ENCODE results near the gene PECR.
"Not testable (repeated sequence)": the region's sequence is repeated elsewhere in the genome, so short reads cannot be mapped to it uniquely, and the experiment has no call there.

PECR gene

DNA sequence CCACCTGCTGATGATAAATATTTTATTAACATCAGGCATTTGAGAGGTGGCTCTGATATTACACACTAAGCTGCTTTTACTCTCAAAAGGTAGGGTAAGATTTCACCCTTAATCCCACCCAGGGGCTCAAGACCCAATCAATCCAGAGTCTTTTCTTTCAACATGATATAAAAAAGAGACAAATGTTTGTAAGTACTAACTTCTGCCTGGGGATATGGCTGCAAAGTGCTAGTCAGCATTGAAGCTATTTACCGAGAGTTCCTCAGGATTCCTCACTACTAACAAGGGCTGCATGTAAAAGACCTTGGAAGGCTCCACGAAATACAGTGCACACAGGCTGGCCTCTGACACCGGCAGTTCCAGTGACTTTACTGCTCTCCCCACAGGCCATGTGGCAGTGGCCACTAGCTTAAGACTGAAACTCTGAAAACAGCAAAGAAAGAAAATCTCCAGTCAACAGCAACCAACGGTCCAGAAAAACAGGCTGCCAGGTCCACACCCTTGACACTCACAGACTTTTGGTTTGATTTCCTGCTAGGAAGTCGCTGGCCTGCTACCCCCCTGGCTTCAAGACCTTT is 79.4 kb downstream of the PECR start:
- no peak for DNase-seq (ENCODE audit: low read depth)

DNA sequence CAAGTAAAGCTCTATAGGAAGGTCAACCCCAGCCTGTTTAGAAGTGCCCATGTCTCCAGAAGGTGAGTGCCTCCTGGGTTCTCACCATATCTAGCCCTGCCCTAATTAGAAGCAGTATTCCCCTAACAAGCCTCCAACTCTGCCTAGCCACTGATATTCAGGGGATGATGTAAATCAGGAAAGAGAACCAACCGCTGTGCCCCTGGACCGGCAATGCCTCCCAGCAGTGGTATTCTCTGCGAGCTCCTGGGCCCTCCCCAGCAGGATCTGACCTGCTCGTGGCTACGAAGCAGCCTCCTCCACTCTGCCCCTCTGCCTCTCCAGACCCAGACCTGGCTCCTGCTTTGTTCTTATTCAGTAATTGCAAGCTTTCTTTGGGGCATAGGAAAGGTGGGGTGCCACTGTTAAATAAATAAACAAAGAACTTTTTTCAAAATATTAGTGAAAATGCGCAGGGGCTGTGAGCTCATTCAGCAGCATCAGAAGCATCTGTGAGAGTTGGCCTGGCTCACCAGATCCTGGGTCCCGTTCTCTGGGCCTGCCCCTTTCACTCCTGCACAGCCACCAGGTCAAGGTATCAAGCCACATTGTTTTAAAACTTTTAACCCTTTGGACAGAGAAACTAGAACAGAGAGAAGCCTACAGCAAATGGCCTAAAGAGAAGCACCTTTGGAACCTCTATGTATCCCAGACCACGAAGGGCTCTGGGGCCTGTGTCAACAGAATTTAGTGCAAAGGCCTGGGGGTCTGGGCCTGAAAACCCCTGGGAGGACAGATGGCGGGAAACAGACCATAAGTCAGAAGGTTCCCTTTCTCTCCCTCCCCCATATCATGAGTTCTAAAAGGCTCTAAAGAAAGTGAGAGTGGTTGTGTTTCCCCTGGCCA is 80.2 kb downstream of the PECR start:
- DNase-seq (ENCODE audit: low read depth): no peak

DNA sequence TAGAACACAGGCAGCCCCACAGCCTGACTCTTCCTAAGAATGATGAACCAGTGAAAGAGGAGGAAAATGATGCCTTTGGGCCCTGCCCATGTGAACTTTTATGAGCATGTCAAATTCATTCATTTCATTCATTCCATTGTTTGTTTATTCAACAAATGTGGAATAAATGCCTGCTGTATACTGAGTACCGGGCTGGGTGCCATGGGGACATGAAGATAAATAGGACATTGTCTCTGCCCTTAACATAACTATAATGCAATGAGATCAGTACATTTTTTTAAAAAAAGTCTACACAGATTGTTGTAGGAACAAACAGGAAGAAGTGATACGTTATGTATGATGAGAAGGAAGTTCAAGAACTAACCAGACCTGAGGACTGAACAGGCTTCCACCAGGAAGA is 83.0 kb downstream of the PECR start:
- no peak for DNase-seq (ENCODE audit: low read depth)

DNA sequence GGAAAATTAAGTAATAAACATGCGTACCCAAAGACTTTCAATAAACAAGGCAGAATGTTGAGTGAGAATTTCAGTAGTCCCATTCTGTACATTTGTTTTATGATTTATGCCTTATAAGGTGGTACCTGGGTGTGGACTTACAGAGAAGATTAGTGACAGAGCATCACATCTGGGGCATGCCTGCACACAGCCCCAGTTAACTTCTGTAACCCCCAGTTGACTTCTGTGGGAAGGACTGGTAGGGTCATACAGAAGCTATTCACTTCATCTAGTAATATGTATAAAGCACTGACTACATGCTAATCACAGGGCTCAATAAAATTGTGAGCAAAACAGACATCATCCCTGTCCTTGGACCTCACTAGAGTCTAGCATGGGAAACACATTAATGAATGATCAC is 84.4 kb downstream of the PECR start:
- no peak for DNase-seq (ENCODE audit: low read depth)

DNA sequence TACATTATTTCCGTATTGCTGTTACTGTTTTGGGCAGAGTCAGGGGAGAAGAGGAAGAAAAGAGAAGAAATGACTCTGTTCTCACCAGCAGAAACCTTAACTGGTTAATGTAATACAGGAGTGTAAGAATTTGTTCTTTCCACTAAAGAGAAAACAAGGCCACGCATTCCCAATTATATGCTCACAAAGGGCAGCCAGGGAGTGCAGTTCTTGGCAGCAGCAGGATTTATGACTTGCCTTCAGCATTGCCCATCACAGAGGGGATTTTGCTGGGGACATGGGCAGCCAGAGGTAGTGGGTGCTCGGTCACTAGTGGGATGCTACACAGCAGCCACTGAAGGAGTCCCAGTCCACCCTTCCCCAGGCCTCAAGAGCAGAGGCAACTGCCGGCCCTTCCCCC is 86.7 kb downstream of the PECR start:
- DNase-seq (ENCODE audit: low read depth): no peak

DNA sequence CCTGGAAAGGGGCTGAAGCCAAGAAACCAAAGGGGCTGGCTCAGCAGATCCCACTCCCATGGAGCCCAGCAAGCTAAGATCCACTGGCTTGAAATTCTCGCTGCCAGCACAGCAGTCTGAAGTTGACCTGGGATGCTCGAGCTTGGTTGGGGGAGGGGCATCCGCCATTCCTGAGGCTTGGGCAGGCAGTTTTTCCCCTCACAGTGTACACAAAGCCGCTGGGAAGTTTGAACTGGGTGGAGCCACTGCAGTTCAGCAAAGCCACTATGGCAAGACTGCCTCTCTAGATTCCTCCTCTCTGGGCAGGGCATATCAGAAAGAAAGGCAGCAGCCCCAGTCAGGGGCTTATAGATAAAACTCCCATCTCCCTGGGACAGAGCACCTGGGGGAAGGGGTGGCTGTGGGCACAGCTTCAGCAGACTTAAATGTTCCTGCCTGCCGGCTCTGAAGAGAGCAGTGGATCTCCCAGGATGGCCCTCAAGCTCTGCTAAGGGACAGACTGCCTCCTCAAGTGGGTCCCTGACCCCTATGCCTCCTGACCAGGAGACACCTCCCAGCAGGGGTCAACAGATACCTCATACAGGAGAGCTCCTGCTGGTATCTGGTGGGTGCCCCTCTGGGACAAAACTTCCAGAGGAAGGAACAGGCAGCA is 92.9 kb downstream of the PECR start:
- DNase-seq (ENCODE audit: low read depth): not testable (repeated sequence)

Measured in activated gamma-delta T cell treated with anti-CD3 and anti-CD28 coated beads, Interleukin-2, amount 50 U/mL, for 16 hours (primary cell).